T-helper 2 cell treated with Interferon-gamma antibody and Interleukin-4, amounts not matched to agents 100 ng/mL and 5 ng/mL, for 36 hours (primary cell): ENCODE data around the gene CYTH4. TPM values are rescaled to one million over a fixed set of nuclear protein-coding genes. Genes with fewer than 3 reads are reported as not detected.

Experiments used
- intact Hi-C: fragments of 100-400 bp; cut with micrococcal nuclease; formaldehyde crosslinking; loops from one replicate; pipeline ENCODE4 v1.15.1; 2023
- total RNA-seq: library from RNA; stranded (reverse); gene quantifications from 2 replicates; pipeline ENCODE4 v1.2.3, GENCODE V29; 2022

Gene CYTH4
- 89.5 and 91.2 TPM in 2 replicates for total RNA-seq

GRCh38 chr22:37282385-37282677, at the start of gene CYTH4:
CYTH4 (plus strand) TSS chr22:37282508; CDS start chr22:37282570, 62 bp downstream.
- intact Hi-C loops, result loop anchor here (2.0 kb wide), 1 partner anchor 16 kb away; no protein-coding TSS in a partner anchor

- intact Hi-C loops, result loop anchor here (5.0 kb wide), 1 partner anchor 86 kb away; the partner anchor contains the start of gene IL2RB
Observed at GRCh38 chr22:37233371-37233750, 48.9 kb upstream of the CYTH4 start.

DNA sequence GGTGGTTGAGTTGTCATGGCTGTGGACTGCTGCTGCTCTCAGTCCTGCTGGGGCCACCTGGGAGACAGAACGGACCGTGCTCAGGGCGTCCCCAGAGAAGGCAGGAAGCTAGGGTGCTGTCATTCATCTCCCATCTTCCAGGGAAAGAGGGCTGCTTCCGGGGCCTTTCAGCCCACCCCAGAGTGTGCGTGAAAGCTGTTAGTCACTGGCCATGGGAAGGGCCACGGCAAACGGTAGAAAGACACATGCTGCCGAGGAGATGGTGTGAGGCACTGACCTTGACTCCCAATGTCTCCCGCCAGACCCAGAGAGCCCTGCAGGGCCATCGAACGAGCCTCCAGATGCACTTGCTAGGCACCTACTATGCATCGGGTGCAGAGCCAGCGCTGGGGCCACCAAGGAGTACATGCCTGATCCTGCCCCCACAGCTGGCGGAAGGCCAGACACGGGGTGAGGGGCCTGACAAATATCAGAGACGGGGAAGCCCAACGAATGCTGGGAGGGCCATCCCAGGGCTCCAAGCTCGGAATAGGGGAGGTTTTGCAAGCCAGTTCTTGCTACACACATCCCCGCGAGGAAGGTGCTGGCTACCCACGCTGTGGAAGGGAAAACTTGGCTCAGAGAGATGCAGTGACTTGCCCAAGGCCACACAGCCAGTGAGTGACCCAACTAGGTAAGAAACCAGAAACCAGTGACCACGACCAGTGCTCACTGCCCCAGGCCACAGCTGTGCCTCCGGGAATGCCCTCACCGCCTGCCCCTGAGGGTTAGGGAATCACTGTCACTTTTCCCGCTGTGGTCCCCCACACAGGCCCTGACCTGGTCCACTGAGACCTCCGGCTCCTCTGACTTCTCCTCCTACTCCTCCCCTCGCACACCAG, 48.3 kb upstream of the CYTH4 start:
- intact Hi-C loops, result loop anchor here (5.0 kb wide), 1 partner anchor 87 kb away; the partner anchor contains the start of gene IL2RB

DNA sequence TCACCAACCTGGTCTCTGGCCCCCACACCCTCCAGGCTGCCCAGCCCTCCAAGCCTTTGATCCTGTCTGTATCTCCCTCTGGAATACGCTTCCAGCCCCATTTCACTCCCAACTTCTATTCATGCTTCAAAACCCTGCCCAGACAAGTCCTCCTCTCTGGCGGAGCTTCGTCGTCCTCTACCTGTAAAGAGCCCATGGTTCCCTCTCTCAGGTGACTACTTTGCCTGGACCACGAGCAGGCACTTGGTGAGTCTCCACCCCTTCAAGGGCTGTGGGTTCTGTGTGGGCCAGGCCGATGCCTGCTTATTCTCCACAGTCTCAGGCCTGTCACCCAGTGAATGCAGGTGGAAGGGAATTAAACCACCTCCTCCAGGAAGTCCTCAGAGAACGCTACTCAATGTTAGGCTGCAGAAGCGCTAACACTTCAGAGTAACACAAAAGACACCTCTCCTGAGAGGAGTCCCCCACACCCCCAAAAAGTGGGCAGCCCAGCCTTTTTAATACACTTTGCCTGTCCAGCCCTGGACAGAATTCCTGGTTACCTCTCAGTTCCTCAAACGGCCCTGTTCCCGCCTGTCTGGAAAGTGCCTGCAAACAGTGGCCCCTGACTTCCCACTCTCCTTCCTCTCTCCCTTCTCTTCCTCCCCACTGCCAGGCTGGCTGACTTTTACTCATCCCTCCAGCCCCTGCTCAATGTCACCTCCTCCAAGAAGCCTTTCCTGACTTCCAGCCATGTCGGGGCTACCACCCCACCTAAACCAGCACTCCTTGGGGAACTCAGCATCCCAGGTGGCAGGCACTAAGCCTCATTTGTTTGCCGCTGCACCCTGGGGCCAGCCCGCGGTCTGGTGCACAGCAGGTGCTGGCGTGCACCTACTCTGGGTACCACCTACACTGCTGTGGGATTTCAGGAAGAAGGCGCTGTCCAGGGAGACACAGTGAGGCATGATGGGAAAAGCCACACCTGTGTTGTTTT, 47.3 kb upstream of the CYTH4 start:
- intact Hi-C loops, result loop anchor here (5.0 kb wide), 1 partner anchor 88 kb away; the partner anchor contains the start of gene IL2RB

GRCh38 chr22:37235897-37236607, 46.3 kb upstream of the CYTH4 start:
- intact Hi-C loops, result no loop called here

DNA sequence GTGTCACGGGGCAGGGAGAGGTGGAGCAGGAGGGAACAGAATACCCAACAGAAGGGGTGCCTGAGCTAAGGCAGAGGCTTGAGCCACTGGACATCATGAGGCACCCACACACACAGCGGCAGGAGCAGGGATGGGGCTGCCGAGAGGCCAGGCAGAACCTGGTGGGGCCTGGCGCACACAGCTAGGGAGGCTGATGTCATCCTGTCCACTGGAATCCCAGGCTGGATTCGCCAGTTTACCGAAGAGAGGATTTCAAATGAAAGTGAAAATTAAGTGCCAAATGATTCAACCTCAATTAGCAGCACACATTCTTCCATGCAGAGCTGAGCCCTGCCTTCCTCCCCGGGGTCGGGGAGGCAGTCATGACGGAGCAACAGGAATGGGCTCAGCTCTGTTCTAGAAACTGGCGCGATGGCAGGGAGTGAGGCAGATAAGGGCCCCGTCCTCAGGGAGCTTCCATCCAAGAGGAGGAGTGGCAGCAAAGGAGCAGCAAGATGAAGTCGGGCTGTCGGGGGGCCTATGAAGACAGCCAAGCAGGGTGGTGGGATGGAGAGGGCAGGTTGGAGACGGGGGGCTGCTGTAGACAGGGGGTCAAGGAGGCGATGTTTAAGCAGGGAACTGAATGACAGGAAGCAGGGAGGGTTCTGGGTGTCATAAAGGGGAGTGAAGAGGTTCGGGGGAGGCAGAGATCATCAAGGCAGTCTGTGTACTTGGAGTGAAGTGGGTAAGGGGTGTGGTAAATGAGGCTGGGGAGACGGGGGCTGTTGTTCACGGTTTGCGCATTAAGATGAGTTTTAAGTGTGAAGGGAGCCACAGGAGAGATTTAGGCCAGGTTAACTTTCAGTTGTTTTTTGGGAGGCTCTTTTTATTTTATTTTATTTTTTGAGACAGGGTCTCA, 44.7 kb upstream of the CYTH4 start:
- intact Hi-C loops, result no loop called here

- intact Hi-C loops, result loop anchor here (5.0 to 10.0 kb wide), 5 partner anchors 77 to 438 kb away; partner anchors contain the start of genes GGA1, LGALS1 and MFNG
Observed at GRCh38 chr22:37239336-37240239, 42.7 kb upstream of the CYTH4 start.

GRCh38 chr22:37240240-37240940, 41.9 kb upstream of the CYTH4 start:
- intact Hi-C loops, result loop anchor here (5.0 to 10.0 kb wide), 5 partner anchors 78 to 437 kb away; partner anchors contain the start of genes GGA1, LGALS1 and MFNG

GRCh38 chr22:37240941-37241320, 41.4 kb upstream of the CYTH4 start:
- intact Hi-C loops, result loop anchor here (5.0 to 10.0 kb wide), 5 partner anchors 79 to 436 kb away; partner anchors contain the start of genes GGA1, LGALS1 and MFNG

GRCh38 chr22:37241351-37242142, 40.8 kb upstream of the CYTH4 start:
- intact Hi-C loops, result loop anchor here (1.0 to 10.0 kb wide), 6 partner anchors 11 to 436 kb away; partner anchors contain the start of genes GGA1, LGALS1 and MFNG

DNA sequence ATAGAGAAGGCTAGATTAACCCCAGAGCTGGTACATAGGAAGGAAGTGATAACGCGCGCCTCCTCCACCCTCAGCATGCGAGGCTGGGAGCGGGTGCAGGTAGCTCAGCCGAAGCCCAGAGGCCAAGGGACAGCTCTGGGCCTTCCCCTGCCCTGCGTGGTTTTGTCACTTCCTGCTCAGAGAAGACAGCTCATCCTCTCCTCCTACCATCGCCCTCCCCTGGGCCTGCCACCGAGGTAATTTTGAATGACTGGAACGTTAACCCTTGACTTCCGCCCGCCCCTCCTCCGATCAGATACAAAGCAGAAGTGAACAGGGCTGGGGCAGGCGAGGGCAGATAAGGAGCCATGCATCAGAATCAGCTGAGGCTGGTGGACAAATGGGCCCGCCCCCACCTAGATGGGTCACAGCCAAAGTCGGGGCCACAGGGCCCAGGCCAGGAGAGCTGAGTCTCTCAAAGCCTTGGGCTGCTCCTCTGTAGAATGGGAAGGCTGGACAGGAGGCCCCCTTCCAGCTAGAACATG, 39.9 kb upstream of the CYTH4 start:
- intact Hi-C loops, result loop anchor here (1.0 to 10.0 kb wide), 6 partner anchors 12 to 435 kb away; partner anchors contain the start of genes GGA1, LGALS1 and MFNG

GRCh38 chr22:37243402-37244113, 38.8 kb upstream of the CYTH4 start:
- intact Hi-C loops, result loop anchor here (1.0 to 10.0 kb wide), 7 partner anchors 17 to 434 kb away; partner anchors contain the start of genes GGA1, LGALS1 and MFNG

GRCh38 chr22:37244114-37244921, 38.0 kb upstream of the CYTH4 start, which contains the start of gene RAC2:
RAC2 (minus strand) TSS chr22:37244269; CDS start chr22:37244148, 121 bp downstream.
- intact Hi-C loops, result loop anchor here (1.0 to 10.0 kb wide), 7 partner anchors 16 to 433 kb away; partner anchors contain the start of genes GGA1, LGALS1 and MFNG

GRCh38 chr22:37244922-37245722, 37.2 kb upstream of the CYTH4 start:
- intact Hi-C loops, result loop anchor here (1.0 to 10.0 kb wide), 7 partner anchors 16 to 432 kb away; partner anchors contain the start of genes GGA1, LGALS1 and MFNG
